ENCODE measurements around the gene ATAD3B. TPM values are rescaled to one million over a fixed set of nuclear protein-coding genes. Genes with fewer than 3 reads are reported as not detected.

The ATAD3B gene
- total and polyA plus RNA-seq, 5 donors = 5.6 to 11.4 (median 8.3) TPM

GRCh38 chr1:1434131-1434823, 37.3 kb upstream of the ATAD3B start:
- WGBS = 12% methylated on average over 32 of the region's 32 CpGs
- ATAC-seq (peak; percentile 13), DNase-seq (peak; percentile 76 to 91 (median 90))
- H3K4me1 ChIP-seq (ENCODE audit: control insufficient read depth, insufficient read depth, low read length) = peaks cover 6% of the 10 kb centered on the region
- H3K9me3 ChIP-seq (ENCODE audit: control insufficient read depth, low read length) = no peaks in the 10 kb centered on the region
- intact Hi-C loops (cut with DNase I) = no loop called here
- H3K4me3 ChIP-seq (ENCODE audit: low read length) = no peak overlapping the region
- no peaks in the 10 kb centered on the region for H3K27me3 ChIP-seq (ENCODE audit: control insufficient read depth, insufficient read depth)
- peak overlapping the region; percentile 87 for H3K27ac ChIP-seq (ENCODE audit: low read length)

GRCh38 chr1:1434824-1435105, 36.8 kb upstream of the ATAD3B start:
- Histone ChIP-seq H3K4me3 (ENCODE audit: low read length) (no peak overlapping the region), H3K27ac (ENCODE audit: low read length) (peak overlapping the region; percentile 67), H3K27me3 (ENCODE audit: control insufficient read depth, insufficient read depth) (no peaks in the 10 kb centered on the region), H3K9me3 (ENCODE audit: control insufficient read depth, low read length) (no peaks in the 10 kb centered on the region), H3K4me1 (ENCODE audit: control insufficient read depth, insufficient read depth, low read length) (peaks cover 6% of the 10 kb centered on the region)
- ATAC-seq (no peak), DNase-seq (no peak)
- 65% methylated on average over 4 of the region's 4 CpGs for WGBS
- intact Hi-C loops (cut with DNase I) = no loop called here

GRCh38 chr1:1435106-1435903, 36.3 kb upstream of the ATAD3B start, which contains the start of gene VWA1:
Gene VWA1, plus strand, starts transcription at chr1:1435690. Its CDS starts 59 bp downstream, at chr1:1435749.
- H3K9me3 ChIP-seq (ENCODE audit: control insufficient read depth, low read length) = no peaks in the 10 kb centered on the region
- ATAC-seq (peak; percentile 47 to 67), DNase-seq (peak; percentile 82 to 92 (median 91))
- no peaks in the 10 kb centered on the region for H3K27me3 ChIP-seq (ENCODE audit: control insufficient read depth, insufficient read depth)
- 8% methylated on average over 89 of the region's 89 CpGs for WGBS
- peaks cover 6% of the 10 kb centered on the region for H3K4me1 ChIP-seq (ENCODE audit: control insufficient read depth, insufficient read depth, low read length)
- peak within 1 kb of the TSS; percentile 51 for H3K4me3 ChIP-seq (ENCODE audit: low read length)
- intact Hi-C loops (cut with DNase I) = no loop called here
- peak within 1 kb of the TSS; percentile 67 for H3K27ac ChIP-seq (ENCODE audit: low read length)

GRCh38 chr1:1435911-1436629, 35.5 kb upstream of the ATAD3B start:
- peak overlapping the region; percentile 51 for H3K4me3 ChIP-seq (ENCODE audit: low read length)
- H3K9me3 ChIP-seq (ENCODE audit: control insufficient read depth, low read length) = no peaks in the 10 kb centered on the region
- 19% methylated on average over 40 of the region's 40 CpGs for WGBS
- H3K27me3 ChIP-seq (ENCODE audit: control insufficient read depth, insufficient read depth) = no peaks in the 10 kb centered on the region
- intact Hi-C loops (cut with DNase I) = no loop called here
- H3K4me1 ChIP-seq (ENCODE audit: control insufficient read depth, insufficient read depth, low read length) = peaks cover 4% of the 10 kb centered on the region
- DNase-seq (peak in 2 of 3 donors; percentile 57 to 59), ATAC-seq (no peak)
- H3K27ac ChIP-seq (ENCODE audit: low read length) = no peak overlapping the region

- Histone ChIP-seq H3K27ac (ENCODE audit: low read length) (no peak overlapping the region), H3K9me3 (ENCODE audit: control insufficient read depth, low read length) (no peaks in the 10 kb centered on the region), H3K27me3 (ENCODE audit: control insufficient read depth, insufficient read depth) (no peaks in the 10 kb centered on the region), H3K4me1 (ENCODE audit: control insufficient read depth, insufficient read depth, low read length) (peaks cover 4% of the 10 kb centered on the region), H3K4me3 (ENCODE audit: low read length) (no peak overlapping the region)
- DNase-seq = no peak
- WGBS = 76% methylated on average over 7 of the region's 7 CpGs
- intact Hi-C loops (cut with DNase I) = no loop called here
- no peak for ATAC-seq
Observed at GRCh38 chr1:1436630-1437032, 34.9 kb upstream of the ATAD3B start.

GRCh38 chr1:1437033-1437903, 34.3 kb upstream of the ATAD3B start:
- WGBS = 74% methylated on average over 31 of the region's 31 CpGs
- peaks cover 3% of the 10 kb centered on the region for H3K4me1 ChIP-seq (ENCODE audit: control insufficient read depth, insufficient read depth, low read length)
- intact Hi-C loops (cut with DNase I) = no loop called here
- no peak for ATAC-seq
- H3K4me3 ChIP-seq (ENCODE audit: low read length) = no peak overlapping the region
- H3K9me3 ChIP-seq (ENCODE audit: control insufficient read depth, low read length) = no peaks in the 10 kb centered on the region
- no peak overlapping the region for H3K27ac ChIP-seq (ENCODE audit: low read length)
- DNase-seq = peak in 2 of 3 donors; percentile 50 to 62
- no peaks in the 10 kb centered on the region for H3K27me3 ChIP-seq (ENCODE audit: control insufficient read depth, insufficient read depth)

- no peaks in the 10 kb centered on the region for H3K4me1 ChIP-seq (ENCODE audit: control insufficient read depth, insufficient read depth, low read length)
- no peaks in the 10 kb centered on the region for H3K9me3 ChIP-seq (ENCODE audit: control insufficient read depth, low read length)
- H3K27me3 ChIP-seq (ENCODE audit: control insufficient read depth, insufficient read depth) = no peaks in the 10 kb centered on the region
- DNase-seq (peak in 2 of 3 donors; percentile 32 to 59), ATAC-seq (no peak)
- intact Hi-C loops (cut with DNase I) = no loop called here
- H3K27ac ChIP-seq (ENCODE audit: low read length) = no peak overlapping the region
- H3K4me3 ChIP-seq (ENCODE audit: low read length) = no peak overlapping the region
- WGBS = 64% methylated on average over 11 of the region's 11 CpGs
Observed at GRCh38 chr1:1437904-1438376, 33.6 kb upstream of the ATAD3B start.

GRCh38 chr1:1438531-1439381, 32.8 kb upstream of the ATAD3B start:
- Histone ChIP-seq H3K9me3 (ENCODE audit: control insufficient read depth, low read length) (no peaks in the 10 kb centered on the region), H3K27ac (ENCODE audit: low read length) (no peak overlapping the region), H3K4me1 (ENCODE audit: control insufficient read depth, insufficient read depth, low read length) (no peaks in the 10 kb centered on the region), H3K27me3 (ENCODE audit: control insufficient read depth, insufficient read depth) (no peaks in the 10 kb centered on the region), H3K4me3 (ENCODE audit: low read length) (no peak overlapping the region)
- ATAC-seq (no peak), DNase-seq (peak in 2 of 3 donors; percentile 34 to 60)
- 90% methylated on average over 45 of the region's 45 CpGs for WGBS
- intact Hi-C loops (cut with DNase I) = no loop called here

- 83% methylated on average over 82 of the region's 82 CpGs for WGBS
- Histone ChIP-seq H3K27ac (ENCODE audit: low read length) (no peak overlapping the region), H3K27me3 (ENCODE audit: control insufficient read depth, insufficient read depth) (no peaks in the 10 kb centered on the region), H3K9me3 (ENCODE audit: control insufficient read depth, low read length) (no peaks in the 10 kb centered on the region), H3K4me1 (ENCODE audit: control insufficient read depth, insufficient read depth, low read length) (no peaks in the 10 kb centered on the region), H3K4me3 (ENCODE audit: low read length) (no peak overlapping the region)
- DNase-seq (peak in 2 of 3 donors; percentile 55), ATAC-seq (no peak)
- intact Hi-C loops (cut with DNase I) = loop anchor here in 1 of 4 donors (5.0 kb wide), 1 partner anchor 58 kb away; no protein-coding TSS in a partner anchor
Observed at GRCh38 chr1:1439546-1440261, 31.9 kb upstream of the ATAD3B start.

Data from right cardiac atrium (tissue), 5 donors.